Progenitor cell of endocrine pancreas (in vitro differentiated cells): ENCODE measurements around the gene RGS21. TPM values are rescaled to one million over a fixed set of nuclear protein-coding genes. Genes with fewer than 3 reads are reported as not detected.

Experiments
- DNase-seq: peaks from one replicate; pipeline ENCODE4 v3.0.0; 2021; ENCODE audit warnings: low spot score; ENCODE audit not compliant: unreplicated experiment
- H3K27ac Mint-ChIP-seq: 2 replicates; pipeline ENCODE4 v1.8.0; 2021; ENCODE audit warnings: mild to moderate bottlenecking, moderate library complexity, mixed read lengths
- H3K27me3 Mint-ChIP-seq: 2 replicates; pipeline ENCODE4 v1.8.0; 2021; ENCODE audit warnings: mixed read lengths
- H3K36me3 Mint-ChIP-seq: 2 replicates; pipeline ENCODE4 v1.8.0; 2022; ENCODE audit warnings: mixed read lengths; ENCODE audit not compliant: insufficient read depth
- H3K4me1 Mint-ChIP-seq: 2 replicates; pipeline ENCODE4 v1.8.0; 2021; ENCODE audit warnings: low read depth, mixed read lengths
- H3K4me3 Mint-ChIP-seq: 2 replicates; pipeline ENCODE4 v1.8.0; 2021; ENCODE audit warnings: low read depth, mild to moderate bottlenecking, moderate library complexity, mixed read lengths
- H3K9me3 Mint-ChIP-seq: 2 replicates; pipeline ENCODE4 v1.8.0; 2021; ENCODE audit warnings: low read depth, mixed read lengths
- CTCF ChIP-seq: fragments of 200-600 bp; sonication (generic); IDR thresholded peaks from one replicate; pipeline ENCODE4 v1.5.0; 2021; ENCODE audit warnings: antibody characterized with exemption, mild to moderate bottlenecking; ENCODE audit not compliant: unreplicated experiment
- total RNA-seq: library from RNA; stranded (reverse); gene quantifications from 2 replicates; pipeline ENCODE4 v1.2.1, GENCODE V29; 2021

RGS21 gene
- total RNA-seq, 1 donor from 2014 or later: not detected

- no peaks in the 10 kb centered on the region for H3K27me3 Mint-ChIP-seq
- no peak overlapping the region for H3K4me3 Mint-ChIP-seq
- no peaks in the 10 kb centered on the region for H3K36me3 Mint-ChIP-seq
- no peaks in the 10 kb centered on the region for H3K4me1 Mint-ChIP-seq
- no peak for TF ChIP-seq CTCF
- H3K9me3 Mint-ChIP-seq: peaks cover 6% of the 10 kb centered on the region
- DNase-seq: no peak
- H3K27ac Mint-ChIP-seq: no peak overlapping the region
Observed at GRCh38 chr1:192382758-192383157, 66.0 kb downstream of the RGS21 start.

- no peak for DNase-seq
- Mint-ChIP-seq H3K36me3 (no peaks in the 10 kb centered on the region), H3K27ac (no peak overlapping the region), H3K4me1 (no peaks in the 10 kb centered on the region), H3K27me3 (no peaks in the 10 kb centered on the region), H3K4me3 (no peak overlapping the region), H3K9me3 (peaks cover 6% of the 10 kb centered on the region)
- no peak for TF ChIP-seq CTCF
Observed at GRCh38 chr1:192386051-192386650, 69.4 kb downstream of the RGS21 start.

- no peak for DNase-seq
- Mint-ChIP-seq H3K27me3 (no peaks in the 10 kb centered on the region), H3K4me1 (peaks cover 6% of the 10 kb centered on the region), H3K27ac (no peak overlapping the region), H3K36me3 (no peaks in the 10 kb centered on the region), H3K9me3 (no peaks in the 10 kb centered on the region), H3K4me3 (no peak overlapping the region)
- TF ChIP-seq CTCF: no peak
Observed at GRCh38 chr1:192395211-192395610, 78.4 kb downstream of the RGS21 start.

- TF ChIP-seq CTCF: no peak
- DNase-seq: no peak
- H3K36me3 Mint-ChIP-seq: no peaks in the 10 kb centered on the region
- H3K4me3 Mint-ChIP-seq: no peak overlapping the region
- H3K27ac Mint-ChIP-seq: no peak overlapping the region
- H3K4me1 Mint-ChIP-seq: peaks cover 6% of the 10 kb centered on the region
- no peaks in the 10 kb centered on the region for H3K27me3 Mint-ChIP-seq
- H3K9me3 Mint-ChIP-seq: peaks cover 2% of the 10 kb centered on the region
Observed at GRCh38 chr1:192395895-192396294, 79.1 kb downstream of the RGS21 start.

- TF ChIP-seq CTCF: no peak
- Mint-ChIP-seq H3K27ac (no peak overlapping the region), H3K4me3 (no peak overlapping the region), H3K27me3 (no peaks in the 10 kb centered on the region), H3K4me1 (peaks cover 20% of the 10 kb centered on the region), H3K36me3 (no peaks in the 10 kb centered on the region), H3K9me3 (peaks cover 7% of the 10 kb centered on the region)
- DNase-seq: no peak
Observed at GRCh38 chr1:192399161-192399560, 82.4 kb downstream of the RGS21 start.
